Neural cell (in vitro differentiated cells): Measurements from ENCODE around the gene DMRT1. TPM values are rescaled to one million over a fixed set of nuclear protein-coding genes. Genes with fewer than 3 reads are reported as not detected.
"Not testable (repeated sequence)": the region's sequence is repeated elsewhere in the genome, so short reads cannot be mapped to it uniquely, and the experiment has no call there.

Experiments used
- H2AFZ ChIP-seq: fragments of 200-600, 300-800 bp; sonication (generic), shearing (Covaris generic); 2 replicates; pipeline ENCODE4 v1.6.0; 2014; ENCODE audit warnings: low read depth, mild to moderate bottlenecking, antibody characterized with exemption, low read length, moderate library complexity
- H3F3A ChIP-seq: fragments of 200-600 bp; shearing (Covaris generic); 2 replicates; pipeline ENCODE4 v1.6.1; 2016; ENCODE audit warnings: mild to moderate bottlenecking, moderate library complexity, mixed read lengths, antibody characterized with exemption, low read length; ENCODE audit not compliant: insufficient read depth, poor library complexity, severe bottlenecking
- H3K27ac ChIP-seq: fragments of 200-600, 300-800 bp; sonication (generic), shearing (Covaris generic); 2 replicates; pipeline ENCODE4 v1.5.1; 2014; ENCODE audit warnings: mild to moderate bottlenecking, low read length, moderate library complexity
- H3K27me3 ChIP-seq: fragments of 300-800, 200-600 bp; sonication (generic), shearing (Covaris generic); 2 replicates; pipeline ENCODE4 v1.6.0; 2014; ENCODE audit warnings: mild to moderate bottlenecking, low read depth, low read length, moderate library complexity; ENCODE audit not compliant: insufficient read depth
- H3K36me3 ChIP-seq: fragments of 300-800, 200-600 bp; sonication (generic), shearing (Covaris generic); 2 replicates; pipeline ENCODE4 v1.5.1; 2014; ENCODE audit warnings: mild to moderate bottlenecking, antibody characterized with exemption, low read length, moderate library complexity; ENCODE audit not compliant: insufficient read depth
- H3K4me2 ChIP-seq: fragments of 300-800, 200-600 bp; sonication (generic), shearing (Covaris generic); 2 replicates; pipeline ENCODE4 v1.6.0; 2014; ENCODE audit warnings: mild to moderate bottlenecking, low read length
- H3K4me3 ChIP-seq: fragments of 300-800, 200-600 bp; sonication (generic), shearing (Covaris generic); 2 replicates; pipeline ENCODE4 v1.5.1; 2014; ENCODE audit warnings: mild to moderate bottlenecking, low read length, moderate library complexity
- H3K79me2 ChIP-seq: fragments of 200-600 bp; shearing (Covaris generic); replicated peaks from 2 replicates; pipeline ENCODE4 v1.6.0; 2014; ENCODE audit warnings: mild to moderate bottlenecking, low read length, moderate library complexity; ENCODE audit not compliant: insufficient read depth
- H3K9ac ChIP-seq: fragments of 300-800, 200-600 bp; sonication (generic), shearing (Covaris generic); 2 replicates; pipeline ENCODE4 v1.6.1; 2016; ENCODE audit warnings: mild to moderate bottlenecking, low read length, mixed read lengths
- H3K9me2 ChIP-seq: fragments of 200-600 bp; shearing (Covaris generic); 2 replicates; pipeline ENCODE4 v1.6.1; 2016; ENCODE audit warnings: mild to moderate bottlenecking, low read length, mixed read lengths; ENCODE audit not compliant: insufficient read depth
- H3K9me3 ChIP-seq: fragments of 200-600, 300-800 bp; sonication (generic), shearing (Covaris generic); 2 replicates; pipeline ENCODE4 v1.6.1; 2016; ENCODE audit warnings: mild to moderate bottlenecking, mixed run types, low read length, moderate library complexity, mixed read lengths
- H4K20me1 ChIP-seq: fragments of 200-600 bp; shearing (Covaris generic); 2 replicates; pipeline ENCODE4 v1.6.1; 2016; ENCODE audit warnings: mild to moderate bottlenecking, mixed run types; ENCODE audit not compliant: insufficient read depth
- EP300 ChIP-seq: fragments of 450-650 bp; conservative IDR thresholded peaks from 2 replicates; pipeline ENCODE4 v1.6.1; 2014; ENCODE audit warnings: antibody characterized with exemption, mild to moderate bottlenecking, moderate library complexity; ENCODE audit not compliant: poor library complexity, severe bottlenecking
- EZH2 ChIP-seq: fragments of 200-600, 300-800 bp; shearing (Covaris generic), sonication (generic); IDR thresholded peaks from 2 replicates; pipeline ENCODE4 v1.6.1; 2014; ENCODE audit warnings: antibody characterized with exemption, low read length, borderline replicate concordance, mild to moderate bottlenecking; ENCODE audit not compliant: insufficient read depth, poor library complexity, severe bottlenecking
- MXI1 ChIP-seq: fragments of 450-650 bp; conservative IDR thresholded peaks from 2 replicates; pipeline ENCODE4 v1.6.1; 2014; ENCODE audit warnings: antibody characterized with exemption, mild to moderate bottlenecking; ENCODE audit not compliant: poor library complexity, severe bottlenecking
- POLR2AphosphoS5 ChIP-seq: IDR thresholded peaks from 2 replicates; pipeline ENCODE4 v1.6.1; 2012
- RAD21 ChIP-seq: fragments of 450-650 bp; conservative IDR thresholded peaks from 2 replicates; pipeline ENCODE4 v1.6.1; 2014; ENCODE audit warnings: antibody characterized with exemption, mild to moderate bottlenecking, moderate library complexity
- SMC3 ChIP-seq: fragments of 450-650 bp; conservative IDR thresholded peaks from 2 replicates; pipeline ENCODE4 v1.6.1; 2014; ENCODE audit warnings: antibody characterized with exemption, mild to moderate bottlenecking, moderate library complexity; ENCODE audit not compliant: poor library complexity
- TAF1 ChIP-seq: IDR thresholded peaks from 2 replicates; pipeline ENCODE4 v1.6.1; 2012; ENCODE audit warnings: low read depth
- polyA plus RNA-seq: library from polyadenylated mRNA; depleted of rRNA; stranded (reverse); fragments of >200 nt; gene quantifications from 2 replicates; pipeline ENCODE4 v1.2.3, GENCODE V29; 2014
- TF ChIP-seq, protein P1 (sequence below): IDR thresholded peaks from 2 replicates; pipeline ENCODE4 v1.6.1; 2012; ENCODE audit warnings: borderline replicate concordance
- TF ChIP-seq, protein P2 (sequence below): fragments of 450-650 bp; IDR thresholded peaks from 2 replicates; pipeline ENCODE4 v1.5.1; 2014; ENCODE audit warnings: antibody characterized with exemption, mild to moderate bottlenecking, moderate library complexity; ENCODE audit not compliant: poor library complexity, severe bottlenecking

DMRT1 gene
- polyA plus RNA-seq, 1 donor from 2014 or later, result 0.26 TPM

- TF ChIP-seq EP300 (no peak), EZH2 (no peak)
Observed at GRCh38 chr9:852539-852938, 11.0 kb downstream of the DMRT1 start (continued).

DNA sequence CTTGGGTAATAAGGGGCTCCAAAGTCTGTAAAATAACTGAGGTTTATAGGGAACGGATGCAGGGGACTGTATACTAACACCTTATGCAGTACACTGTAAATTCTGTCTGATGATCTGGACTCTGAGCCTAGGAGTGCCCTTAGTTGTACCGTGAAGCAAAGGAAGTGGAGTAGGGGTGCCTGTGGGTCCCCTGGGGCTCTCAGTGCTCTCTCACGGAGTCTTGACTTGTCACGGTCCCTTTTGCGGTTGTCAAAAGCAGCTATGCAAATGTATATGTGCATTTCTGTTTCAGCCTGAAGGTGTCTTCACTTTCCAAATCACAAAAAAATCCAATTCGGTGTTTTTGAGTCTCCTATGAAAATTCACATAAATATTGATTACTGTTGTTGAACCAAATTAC is 17.8 kb downstream of the DMRT1 start:
- Histone ChIP-seq H3K27me3 (no peaks in the 10 kb centered on the region), H3K9ac (no peak overlapping the region), H3K9me3 (no peaks in the 10 kb centered on the region), H2AFZ (no peak overlapping the region), H4K20me1 (no peaks in the 10 kb centered on the region), H3K79me2 (no peaks in the 10 kb centered on the region), H3F3A (no peaks in the 10 kb centered on the region), H3K9me2 (no peaks in the 10 kb centered on the region), H3K4me3 (no peak overlapping the region), H3K27ac (no peak overlapping the region), H3K4me2 (no peak overlapping the region), H3K36me3 (no peaks in the 10 kb centered on the region)
- TF ChIP-seq SMC3 (no peak), MXI1 (no peak), POLR2AphosphoS5 (no peak), EZH2 (no peak), RAD21 (no peak), EP300 (no peak), TAF1 (no peak)
- TF ChIP-seq, protein P1, sequence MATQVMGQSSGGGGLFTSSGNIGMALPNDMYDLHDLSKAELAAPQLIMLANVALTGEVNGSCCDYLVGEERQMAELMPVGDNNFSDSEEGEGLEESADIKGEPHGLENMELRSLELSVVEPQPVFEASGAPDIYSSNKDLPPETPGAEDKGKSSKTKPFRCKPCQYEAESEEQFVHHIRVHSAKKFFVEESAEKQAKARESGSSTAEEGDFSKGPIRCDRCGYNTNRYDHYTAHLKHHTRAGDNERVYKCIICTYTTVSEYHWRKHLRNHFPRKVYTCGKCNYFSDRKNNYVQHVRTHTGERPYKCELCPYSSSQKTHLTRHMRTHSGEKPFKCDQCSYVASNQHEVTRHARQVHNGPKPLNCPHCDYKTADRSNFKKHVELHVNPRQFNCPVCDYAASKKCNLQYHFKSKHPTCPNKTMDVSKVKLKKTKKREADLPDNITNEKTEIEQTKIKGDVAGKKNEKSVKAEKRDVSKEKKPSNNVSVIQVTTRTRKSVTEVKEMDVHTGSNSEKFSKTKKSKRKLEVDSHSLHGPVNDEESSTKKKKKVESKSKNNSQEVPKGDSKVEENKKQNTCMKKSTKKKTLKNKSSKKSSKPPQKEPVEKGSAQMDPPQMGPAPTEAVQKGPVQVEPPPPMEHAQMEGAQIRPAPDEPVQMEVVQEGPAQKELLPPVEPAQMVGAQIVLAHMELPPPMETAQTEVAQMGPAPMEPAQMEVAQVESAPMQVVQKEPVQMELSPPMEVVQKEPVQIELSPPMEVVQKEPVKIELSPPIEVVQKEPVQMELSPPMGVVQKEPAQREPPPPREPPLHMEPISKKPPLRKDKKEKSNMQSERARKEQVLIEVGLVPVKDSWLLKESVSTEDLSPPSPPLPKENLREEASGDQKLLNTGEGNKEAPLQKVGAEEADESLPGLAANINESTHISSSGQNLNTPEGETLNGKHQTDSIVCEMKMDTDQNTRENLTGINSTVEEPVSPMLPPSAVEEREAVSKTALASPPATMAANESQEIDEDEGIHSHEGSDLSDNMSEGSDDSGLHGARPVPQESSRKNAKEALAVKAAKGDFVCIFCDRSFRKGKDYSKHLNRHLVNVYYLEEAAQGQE, result no peak
- TF ChIP-seq, protein P2, sequence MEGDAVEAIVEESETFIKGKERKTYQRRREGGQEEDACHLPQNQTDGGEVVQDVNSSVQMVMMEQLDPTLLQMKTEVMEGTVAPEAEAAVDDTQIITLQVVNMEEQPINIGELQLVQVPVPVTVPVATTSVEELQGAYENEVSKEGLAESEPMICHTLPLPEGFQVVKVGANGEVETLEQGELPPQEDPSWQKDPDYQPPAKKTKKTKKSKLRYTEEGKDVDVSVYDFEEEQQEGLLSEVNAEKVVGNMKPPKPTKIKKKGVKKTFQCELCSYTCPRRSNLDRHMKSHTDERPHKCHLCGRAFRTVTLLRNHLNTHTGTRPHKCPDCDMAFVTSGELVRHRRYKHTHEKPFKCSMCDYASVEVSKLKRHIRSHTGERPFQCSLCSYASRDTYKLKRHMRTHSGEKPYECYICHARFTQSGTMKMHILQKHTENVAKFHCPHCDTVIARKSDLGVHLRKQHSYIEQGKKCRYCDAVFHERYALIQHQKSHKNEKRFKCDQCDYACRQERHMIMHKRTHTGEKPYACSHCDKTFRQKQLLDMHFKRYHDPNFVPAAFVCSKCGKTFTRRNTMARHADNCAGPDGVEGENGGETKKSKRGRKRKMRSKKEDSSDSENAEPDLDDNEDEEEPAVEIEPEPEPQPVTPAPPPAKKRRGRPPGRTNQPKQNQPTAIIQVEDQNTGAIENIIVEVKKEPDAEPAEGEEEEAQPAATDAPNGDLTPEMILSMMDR, result no peak

DNA sequence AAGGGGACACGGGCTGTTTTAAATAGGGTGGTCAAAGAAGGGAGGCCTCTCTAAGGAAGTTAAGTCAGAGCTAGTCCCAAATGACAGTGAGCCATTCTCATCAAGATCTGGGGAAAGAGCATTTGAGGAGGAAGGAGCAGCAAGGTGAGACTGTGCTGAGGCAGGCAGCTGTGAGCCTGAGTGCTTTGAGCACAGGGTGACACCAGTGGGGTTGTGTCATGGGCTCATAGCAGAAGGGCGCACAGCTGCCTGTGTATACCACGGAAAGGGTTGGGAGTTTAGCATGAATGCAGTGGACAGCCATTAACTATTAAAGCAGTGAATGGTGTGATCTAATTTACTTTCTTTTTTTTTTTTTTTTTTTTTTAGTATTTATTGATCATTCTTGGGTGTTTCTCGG is 19.2 kb downstream of the DMRT1 start:
- Histone ChIP-seq H3K9ac (no peak overlapping the region), H3K4me3 (no peak overlapping the region), H3K36me3 (no peaks in the 10 kb centered on the region), H2AFZ (no peak overlapping the region), H3K9me3 (no peaks in the 10 kb centered on the region), H3K9me2 (no peaks in the 10 kb centered on the region), H3K79me2 (no peaks in the 10 kb centered on the region), H3K27me3 (no peaks in the 10 kb centered on the region), H3F3A (no peaks in the 10 kb centered on the region), H3K27ac (no peak overlapping the region), H4K20me1 (no peaks in the 10 kb centered on the region), H3K4me2 (no peak overlapping the region)
- TF ChIP-seq MXI1 (no peak), RAD21 (no peak), EZH2 (no peak)

- H3K9me2 ChIP-seq, H3K9ac ChIP-seq, H4K20me1 ChIP-seq, H3K27me3 ChIP-seq, H3K36me3 ChIP-seq, H3K79me2 ChIP-seq, H3K9me3 ChIP-seq, H2AFZ ChIP-seq, H3K4me3 ChIP-seq, H3F3A ChIP-seq, H3K27ac ChIP-seq, H3K4me2 ChIP-seq: not testable (repeated sequence)
Observed at GRCh38 chr9:861525-861924, 20.0 kb downstream of the DMRT1 start.
